K562 (cell line): ENCODE data around the gene CCDC9. TPM values are rescaled to one million over a fixed set of nuclear protein-coding genes. Genes with fewer than 3 reads are reported as not detected.

ENCODE experiments used
- C11orf30 ChIP-seq: fragments of 450-650 bp; IDR thresholded peaks from 2 replicates; pipeline ENCODE4 v1.6.1; 2016; ENCODE audit warnings: low read depth, mild to moderate bottlenecking
- E2F4 ChIP-seq: sonication (generic); formaldehyde crosslinking; IDR thresholded peaks from 2 replicates; pipeline ENCODE4 v1.8.0; 2022; ENCODE audit warnings: mild to moderate bottlenecking, low read depth, missing genetic modification reagents
- HOXB6 ChIP-seq: fragments of 250-450 bp; sonication (Bioruptor Pico); IDR thresholded peaks from 2 replicates; pipeline ENCODE4 v1.5.1; 2022; ENCODE audit warnings: mild to moderate bottlenecking, borderline replicate concordance
- KAT8 ChIP-seq: fragments of 450-650 bp; IDR thresholded peaks from 2 replicates; pipeline ENCODE4 v1.6.1; 2016; ENCODE audit warnings: low read depth, mild to moderate bottlenecking
- MYC ChIP-seq, 2 experiments: fragments of 250-450 bp in 1 of 2; sonication (Bioruptor Pico) in 1 of 2; IDR thresholded peaks; 2 replicates each; pipeline versions ENCODE4 v1.5.1 to v1.6.1; 2012 to 2021; ENCODE audit warnings: low read depth in 2 of 2, borderline replicate concordance in 1 of 2, improper control_type of control experiment in 1 of 2, low read length in 1 of 2, mild to moderate bottlenecking in 1 of 2, moderate library complexity in 1 of 2
- RBBP5 ChIP-seq: fragments of 200-600 bp; sonication (generic); IDR thresholded peaks from 2 replicates; pipeline ENCODE4 v1.6.1; 2012; ENCODE audit warnings: borderline replicate concordance, mild to moderate bottlenecking, low read length, control low read depth, inconsistent platforms; ENCODE audit not compliant: insufficient read depth, poor library complexity, severe bottlenecking
- RUNX1 ChIP-seq: sonication (generic); IDR thresholded peaks from 2 replicates; pipeline ENCODE4 v1.6.1; 2016; ENCODE audit warnings: antibody characterized with exemption, low read depth
- SPI1 ChIP-seq: IDR thresholded peaks from 2 replicates; pipeline ENCODE4 v1.6.1; 2011; ENCODE audit warnings: low read depth, low read length, control low read depth, borderline replicate concordance
- SRSF1 ChIP-seq: fragments of 200-400 bp; formaldehyde crosslinking; IDR thresholded peaks from 2 replicates; pipeline ENCODE4 v1.6.1; 2017; ENCODE audit warnings: mild to moderate bottlenecking, low read depth, low read length, moderate library complexity
- TAF1 ChIP-seq: IDR thresholded peaks from 2 replicates; pipeline ENCODE4 v1.6.1; 2011; ENCODE audit warnings: mild to moderate bottlenecking, low read length, moderate library complexity; ENCODE audit not compliant: insufficient read depth, control insufficient read depth, severe bottlenecking; ENCODE audit errors: extremely low read depth
- U2AF1 ChIP-seq: fragments of 200-400 bp; formaldehyde crosslinking; optimal IDR thresholded peaks from 2 replicates; pipeline ENCODE3; 2017; ENCODE audit warnings: mild to moderate bottlenecking, low read depth, low read length, moderate library complexity
- ZNF224 ChIP-seq: sonication (generic); formaldehyde crosslinking; IDR thresholded peaks from 2 replicates; pipeline ENCODE4 v1.8.0; 2022; ENCODE audit warnings: mild to moderate bottlenecking, missing genetic modification reagents
- ZNF507 ChIP-seq: conservative IDR thresholded peaks from 2 replicates; pipeline ENCODE4 v1.6.1; 2017; ENCODE audit warnings: missing genetic modification characterization, missing compliant biosample characterization
- ZNF766 ChIP-seq: fragments of 200-800 bp; sonication (Bioruptor generic); conservative IDR thresholded peaks from 2 replicates; pipeline ENCODE4 v1.6.1; 2016; ENCODE audit warnings: missing genetic modification characterization, missing compliant biosample characterization
- polyA plus RNA-seq, 8 experiments: library from polyadenylated mRNA; depleted of rRNA in 4 of 8; stranded (reverse) in 5 of 8; unstranded in 3 of 8; fragments of >200 nt; fragmentation: Nextera tagmentation in 2 of 8; fragmentation: Illumina TruSeq in 1 of 8; extraction: Ambion mirVana in 2 of 8; extraction: Trizol in 1 of 8; gene quantifications; 2 replicates each; pipeline versions ENCODE4 v1.2.1 to v1.2.3, GENCODE V29; 2011 to 2014; ENCODE audit warnings: inconsistent platforms in 1 of 8, missing spikeins in 1 of 8
- total RNA-seq, 7 experiments: library from RNA; depleted of rRNA in 6 of 7; stranded (reverse); fragments of >200 nt in 6 of 7; fragmentation: Illumina TruSeq in 2 of 7; extraction: Trizol in 2 of 7; gene quantifications; 2 replicates each; pipeline versions ENCODE4 v1.2.1 to v1.2.3, GENCODE V29; 2011 to 2021; ENCODE audit warnings: low replicate concordance in 1 of 7
- TF ChIP-seq, protein P1 (sequence below): fragments of 200-800 bp; sonication (Bioruptor generic); IDR thresholded peaks from 2 replicates; pipeline ENCODE4 v1.6.1; 2016; ENCODE audit warnings: missing genetic modification characterization, missing compliant biosample characterization
- TF ChIP-seq, protein P2 (sequence below): sonication (generic); formaldehyde crosslinking; IDR thresholded peaks from 2 replicates; pipeline ENCODE4 v1.8.0; 2023; ENCODE audit warnings: mild to moderate bottlenecking, missing genetic modification reagents

Gene CCDC9
- total and polyA plus RNA-seq, 9 of the 15 experiments (the other 6 are each of a cell fraction or from before 2014, with no cell fraction given) = 0.23 to 38.6 (median 8.4) TPM

GRCh38 chr19:47273313-47274070 lies 17.2 kb downstream of the CCDC9 start (continued):
- TF ChIP-seq, protein P1, sequence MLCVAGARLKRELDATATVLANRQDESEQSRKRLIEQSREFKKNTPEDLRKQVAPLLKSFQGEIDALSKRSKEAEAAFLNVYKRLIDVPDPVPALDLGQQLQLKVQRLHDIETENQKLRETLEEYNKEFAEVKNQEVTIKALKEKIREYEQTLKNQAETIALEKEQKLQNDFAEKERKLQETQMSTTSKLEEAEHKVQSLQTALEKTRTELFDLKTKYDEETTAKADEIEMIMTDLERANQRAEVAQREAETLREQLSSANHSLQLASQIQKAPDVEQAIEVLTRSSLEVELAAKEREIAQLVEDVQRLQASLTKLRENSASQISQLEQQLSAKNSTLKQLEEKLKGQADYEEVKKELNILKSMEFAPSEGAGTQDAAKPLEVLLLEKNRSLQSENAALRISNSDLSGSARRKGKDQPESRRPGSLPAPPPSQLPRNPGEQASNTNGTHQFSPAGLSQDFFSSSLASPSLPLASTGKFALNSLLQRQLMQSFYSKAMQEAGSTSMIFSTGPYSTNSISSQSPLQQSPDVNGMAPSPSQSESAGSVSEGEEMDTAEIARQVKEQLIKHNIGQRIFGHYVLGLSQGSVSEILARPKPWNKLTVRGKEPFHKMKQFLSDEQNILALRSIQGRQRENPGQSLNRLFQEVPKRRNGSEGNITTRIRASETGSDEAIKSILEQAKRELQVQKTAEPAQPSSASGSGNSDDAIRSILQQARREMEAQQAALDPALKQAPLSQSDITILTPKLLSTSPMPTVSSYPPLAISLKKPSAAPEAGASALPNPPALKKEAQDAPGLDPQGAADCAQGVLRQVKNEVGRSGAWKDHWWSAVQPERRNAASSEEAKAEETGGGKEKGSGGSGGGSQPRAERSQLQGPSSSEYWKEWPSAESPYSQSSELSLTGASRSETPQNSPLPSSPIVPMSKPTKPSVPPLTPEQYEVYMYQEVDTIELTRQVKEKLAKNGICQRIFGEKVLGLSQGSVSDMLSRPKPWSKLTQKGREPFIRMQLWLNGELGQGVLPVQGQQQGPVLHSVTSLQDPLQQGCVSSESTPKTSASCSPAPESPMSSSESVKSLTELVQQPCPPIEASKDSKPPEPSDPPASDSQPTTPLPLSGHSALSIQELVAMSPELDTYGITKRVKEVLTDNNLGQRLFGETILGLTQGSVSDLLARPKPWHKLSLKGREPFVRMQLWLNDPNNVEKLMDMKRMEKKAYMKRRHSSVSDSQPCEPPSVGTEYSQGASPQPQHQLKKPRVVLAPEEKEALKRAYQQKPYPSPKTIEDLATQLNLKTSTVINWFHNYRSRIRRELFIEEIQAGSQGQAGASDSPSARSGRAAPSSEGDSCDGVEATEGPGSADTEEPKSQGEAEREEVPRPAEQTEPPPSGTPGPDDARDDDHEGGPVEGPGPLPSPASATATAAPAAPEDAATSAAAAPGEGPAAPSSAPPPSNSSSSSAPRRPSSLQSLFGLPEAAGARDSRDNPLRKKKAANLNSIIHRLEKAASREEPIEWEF (CRISPR knock-in tag) = no peak
- TF ChIP-seq ZNF766 (no peak; the same call in 1 of the 2 replicates), SRSF1 (no peak), C11orf30 (peak; percentile 86), KAT8 (no peak), SPI1 (no peak), E2F4 (CRISPR knock-in tag) (no peak; the same call in 1 of the 2 replicates), RUNX1 (no peak), HOXB6 (CRISPR knock-in tag) (no peak), RBBP5 (peak; percentile 54), U2AF1 (no peak), ZNF224 (CRISPR knock-in tag) (no peak), TAF1 (peak; percentile 96), ZNF507 (tag) (no peak), MYC (IDR thresholded peaks at IDR 0.05; ENCODE audit: low read depth, low read length) (peak; percentile 57; the same call in 1 of the 2 replicates), MYC (CRISPR knock-in tag; IDR thresholded peaks at IDR 0.05; ENCODE audit: borderline replicate concordance, low read depth) (peak; percentile 80; the same call in 1 of the 2 replicates)
- TF ChIP-seq, protein P2, sequence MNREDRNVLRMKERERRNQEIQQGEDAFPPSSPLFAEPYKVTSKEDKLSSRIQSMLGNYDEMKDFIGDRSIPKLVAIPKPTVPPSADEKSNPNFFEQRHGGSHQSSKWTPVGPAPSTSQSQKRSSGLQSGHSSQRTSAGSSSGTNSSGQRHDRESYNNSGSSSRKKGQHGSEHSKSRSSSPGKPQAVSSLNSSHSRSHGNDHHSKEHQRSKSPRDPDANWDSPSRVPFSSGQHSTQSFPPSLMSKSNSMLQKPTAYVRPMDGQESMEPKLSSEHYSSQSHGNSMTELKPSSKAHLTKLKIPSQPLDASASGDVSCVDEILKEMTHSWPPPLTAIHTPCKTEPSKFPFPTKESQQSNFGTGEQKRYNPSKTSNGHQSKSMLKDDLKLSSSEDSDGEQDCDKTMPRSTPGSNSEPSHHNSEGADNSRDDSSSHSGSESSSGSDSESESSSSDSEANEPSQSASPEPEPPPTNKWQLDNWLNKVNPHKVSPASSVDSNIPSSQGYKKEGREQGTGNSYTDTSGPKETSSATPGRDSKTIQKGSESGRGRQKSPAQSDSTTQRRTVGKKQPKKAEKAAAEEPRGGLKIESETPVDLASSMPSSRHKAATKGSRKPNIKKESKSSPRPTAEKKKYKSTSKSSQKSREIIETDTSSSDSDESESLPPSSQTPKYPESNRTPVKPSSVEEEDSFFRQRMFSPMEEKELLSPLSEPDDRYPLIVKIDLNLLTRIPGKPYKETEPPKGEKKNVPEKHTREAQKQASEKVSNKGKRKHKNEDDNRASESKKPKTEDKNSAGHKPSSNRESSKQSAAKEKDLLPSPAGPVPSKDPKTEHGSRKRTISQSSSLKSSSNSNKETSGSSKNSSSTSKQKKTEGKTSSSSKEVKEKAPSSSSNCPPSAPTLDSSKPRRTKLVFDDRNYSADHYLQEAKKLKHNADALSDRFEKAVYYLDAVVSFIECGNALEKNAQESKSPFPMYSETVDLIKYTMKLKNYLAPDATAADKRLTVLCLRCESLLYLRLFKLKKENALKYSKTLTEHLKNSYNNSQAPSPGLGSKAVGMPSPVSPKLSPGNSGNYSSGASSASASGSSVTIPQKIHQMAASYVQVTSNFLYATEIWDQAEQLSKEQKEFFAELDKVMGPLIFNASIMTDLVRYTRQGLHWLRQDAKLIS (CRISPR knock-in tag) = peak; percentile 18; the same call in 1 of the 2 replicates
